ENCODE results near the gene PLEKHG4B. TPM values are rescaled to one million over a fixed set of nuclear protein-coding genes. Genes with fewer than 3 reads are reported as not detected.

Gene PLEKHG4B
- total RNA-seq, 1 experiment from 2014 or later = 1.2 TPM

- ATAC-seq (peak; percentile 94), DNase-seq (peak; percentile 65)
- peak overlapping the region; percentile 90 for H3K4me2 ChIP-seq (ENCODE audit: low read length)
- H2AFZ ChIP-seq (ENCODE audit: low read length) = peak overlapping the region; percentile 75
- peak overlapping the region; percentile 72 for H3K4me3 ChIP-seq (ENCODE audit: low read length)
- H4K20me1 ChIP-seq (ENCODE audit: low read length) = no peaks in the 10 kb centered on the region
- TF ChIP-seq EZH2 (IDR thresholded peaks at IDR 0.05; ENCODE audit: low read length, unreplicated experiment) (no peak), CTCF (conservative IDR thresholded peaks at IDR 0.05; ENCODE audit: low read depth, low read length) (peak; percentile 25; the same call in 1 of the 2 replicates)
- ChIA-PET CTCF (no interaction called here), POLR2A (ENCODE audit: unreplicated experiment) (interaction anchor here (0.6 kb wide), 1 partner anchor 165 kb away, joined by 11 read pairs; the partner anchor contains the start of gene SDHA)
- BruUV-seq (replicated peaks) = no TSS peak
- H3K9me2 ChIP-seq (replicated peaks; ENCODE audit: low read length) = no peaks in the 10 kb centered on the region
- H3K9me3 ChIP-seq (ENCODE audit: low read length) = no peaks in the 10 kb centered on the region
- H3K27ac ChIP-seq (ENCODE audit: low read length) = no peak overlapping the region
- no peaks in the 10 kb centered on the region for H3K4me1 ChIP-seq (ENCODE audit: insufficient read depth, low read length)
- no peaks in the 10 kb centered on the region for H3K36me3 ChIP-seq (ENCODE audit: low read depth, low read length)
- H3K9ac ChIP-seq (ENCODE audit: low read length) = peak overlapping the region; percentile 25; the same call in 1 of the 2 replicates
- no peaks in the 10 kb centered on the region for H3K79me2 ChIP-seq (ENCODE audit: low read length)
- intact Hi-C loops (cut with micrococcal nuclease) = no loop called here
- no peaks in the 10 kb centered on the region for H3F3A ChIP-seq (ENCODE audit: low read length, unreplicated experiment)
- no peaks in the 10 kb centered on the region for H3K27me3 ChIP-seq (ENCODE audit: low read length)
Measured at GRCh38 chr5:53381-54174, 38.4 kb upstream of the PLEKHG4B start.

DNA sequence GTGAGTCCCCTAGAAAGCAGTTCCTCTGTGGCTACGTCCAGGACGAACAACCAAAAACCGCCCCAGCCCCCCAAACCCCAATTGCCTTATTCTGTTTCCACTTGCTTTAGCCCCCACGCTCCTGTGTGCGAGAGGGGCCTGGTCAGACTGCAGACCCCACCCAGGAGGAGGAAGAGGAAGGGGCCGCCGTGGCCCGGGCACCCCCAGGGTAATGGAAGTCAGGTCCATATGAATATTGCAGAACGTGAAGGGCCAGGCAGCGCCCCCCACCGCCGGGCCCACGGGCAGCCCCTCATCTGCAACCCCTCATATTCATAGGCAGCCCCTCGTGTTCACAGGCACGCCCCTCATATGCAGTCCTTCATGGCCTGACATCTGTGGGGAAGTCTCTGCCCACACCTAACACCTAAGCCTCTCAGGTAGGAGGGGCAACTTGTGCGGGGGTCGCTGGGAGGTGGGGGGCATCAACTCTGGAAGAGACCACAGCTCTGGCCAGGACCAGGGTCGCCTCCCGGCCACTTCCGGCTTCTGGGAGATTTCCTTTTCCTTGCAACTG, 37.7 kb upstream of the PLEKHG4B start:
- TSS peak; percentile 52 for BruUV-seq (replicated peaks)
- ATAC-seq = no peak
- POLR2A ChIA-PET (ENCODE audit: unreplicated experiment) = interaction anchor here (0.6 kb wide), 1 partner anchor 164 kb away, joined by 11 read pairs; the partner anchor contains the start of gene SDHA
- H3K4me1 ChIP-seq (ENCODE audit: insufficient read depth, low read length) = no peaks in the 10 kb centered on the region
- DNase-seq = no peak
- CTCF ChIA-PET = no interaction called here
- no peaks in the 10 kb centered on the region for H3K9me2 ChIP-seq (replicated peaks; ENCODE audit: low read length)
- no peaks in the 10 kb centered on the region for H3K79me2 ChIP-seq (ENCODE audit: low read length)
- H3K9me3 ChIP-seq (ENCODE audit: low read length) = no peaks in the 10 kb centered on the region
- peak overlapping the region; percentile 72 for H3K4me3 ChIP-seq (ENCODE audit: low read length)
- no peaks in the 10 kb centered on the region for H3K36me3 ChIP-seq (ENCODE audit: low read depth, low read length)
- H4K20me1 ChIP-seq (ENCODE audit: low read length) = no peaks in the 10 kb centered on the region
- H3K4me2 ChIP-seq (ENCODE audit: low read length) = peak overlapping the region; percentile 90
- H3K27ac ChIP-seq (ENCODE audit: low read length) = no peak overlapping the region
- H2AFZ ChIP-seq (ENCODE audit: low read length) = peak overlapping the region; percentile 75
- TF ChIP-seq CTCF (conservative IDR thresholded peaks at IDR 0.05; ENCODE audit: low read depth, low read length) (no peak), EZH2phosphoT487 (IDR thresholded peaks at IDR 0.05; ENCODE audit: borderline replicate concordance, low read length) (no peak), EZH2 (IDR thresholded peaks at IDR 0.05; ENCODE audit: low read length, unreplicated experiment) (no peak)
- no peak overlapping the region for H3K9ac ChIP-seq (ENCODE audit: low read length)
- no peaks in the 10 kb centered on the region for H3K27me3 ChIP-seq (ENCODE audit: low read length)
- no peaks in the 10 kb centered on the region for H3F3A ChIP-seq (ENCODE audit: low read length, unreplicated experiment)
- intact Hi-C loops (cut with micrococcal nuclease) = no loop called here
